ENCODE measurements around the gene MYO5A. TPM values are rescaled to one million over a fixed set of nuclear protein-coding genes. Genes with fewer than 3 reads are reported as not detected.

MYO5A gene
- total RNA-seq, 1 experiment from 2014 or later, result 21.8 TPM

- H4K5ac ChIP-seq (ENCODE audit: insufficient read length, low read depth, low read length), result peak within 1 kb of the TSS; percentile 92
- H4K91ac ChIP-seq (ENCODE audit: insufficient read length, low read depth, low read length), result no peak within 1 kb of the TSS
- peak; percentile 97 for DNase-seq
- H3K4me3 Mint-ChIP-seq, result peak within 1 kb of the TSS; percentile 97
- H4K8ac ChIP-seq (replicated peaks; ENCODE audit: insufficient read length, low read depth, low read length), result no peak within 1 kb of the TSS
- H2BK5ac ChIP-seq (ENCODE audit: insufficient read length, low read length), result peak within 1 kb of the TSS; percentile 41
- peaks cover 43% of the 10 kb centered on the region for H3K79me2 ChIP-seq (ENCODE audit: insufficient read depth, low read length)
- H2BK20ac ChIP-seq (ENCODE audit: low read depth, low read length, poor library complexity, severe bottlenecking), result no peak within 1 kb of the TSS
- H3K9ac ChIP-seq (ENCODE audit: extremely low read depth, insufficient read length, low read length), result peak within 1 kb of the TSS; percentile 99
- H3K27ac Mint-ChIP-seq, result peak within 1 kb of the TSS; percentile 98 to 100 (median 99)
- H3K14ac ChIP-seq (ENCODE audit: insufficient read depth, low read length), result peak within 1 kb of the TSS; percentile 98
- no peaks in the 10 kb centered on the region for H3K9me3 ChIP-seq (ENCODE audit: control insufficient read depth, low read depth, low read length)
- no CpG with 5 or more reads among the region's 82 CpGs for WGBS (ENCODE audit: extremely low coverage, insufficient read length, low lambda C conversion rate)
- no peak within 1 kb of the TSS for H2BK12ac ChIP-seq (ENCODE audit: insufficient read length, low read depth, low read length)
- H2BK120ac ChIP-seq (ENCODE audit: low read depth, low read length, poor library complexity, severe bottlenecking), result peak within 1 kb of the TSS; percentile 42
- H3K4me1 Mint-ChIP-seq, result peaks cover 24% of the 10 kb centered on the region in 2 experiments
- peak within 1 kb of the TSS; percentile 55; the same call in 1 of the 2 replicates for H3K4ac ChIP-seq (ENCODE audit: low read depth, low read length)
- peak within 1 kb of the TSS; percentile 98 for H2AFZ ChIP-seq (ENCODE audit: low read length)
- H3K56ac ChIP-seq (ENCODE audit: insufficient read length, low read depth, low read length), result peak within 1 kb of the TSS; percentile 88
- no peaks in the 10 kb centered on the region; a peak in 1 of 5 replicates for H3K9me3 Mint-ChIP-seq
- no peaks in the 10 kb centered on the region for H3K79me1 ChIP-seq (ENCODE audit: insufficient read depth, low read depth, low read length, poor library complexity, severe bottlenecking)
- no peak within 1 kb of the TSS for H2BK15ac ChIP-seq (ENCODE audit: low read depth, low read length)
- no peaks in the 10 kb centered on the region for H3K27me3 ChIP-seq (ENCODE audit: insufficient read depth, low read length)
- peak within 1 kb of the TSS; percentile 59 for H3K27ac ChIP-seq (ENCODE audit: insufficient read length, low read depth, low read length)
- no peak within 1 kb of the TSS for H3T11ph ChIP-seq (ENCODE audit: low read length)
- peaks cover 0 to 5% (median 0%) of the 10 kb centered on the region in 3 experiments; a peak in 3 of 7 replicates for H3K36me3 Mint-ChIP-seq (ENCODE audit: insufficient read depth in 1 of 3, low read depth in 3 of 3)
- no peak within 1 kb of the TSS for H3K23ac ChIP-seq (ENCODE audit: insufficient read length, low read depth, low read length)
- no peaks in the 10 kb centered on the region for H4K20me1 ChIP-seq (ENCODE audit: control insufficient read depth, insufficient read depth, insufficient read length)
- peak within 1 kb of the TSS; percentile 91 for H3K4me2 ChIP-seq (ENCODE audit: insufficient read depth, insufficient read length, low read length)
- TF ChIP-seq, protein P1, sequence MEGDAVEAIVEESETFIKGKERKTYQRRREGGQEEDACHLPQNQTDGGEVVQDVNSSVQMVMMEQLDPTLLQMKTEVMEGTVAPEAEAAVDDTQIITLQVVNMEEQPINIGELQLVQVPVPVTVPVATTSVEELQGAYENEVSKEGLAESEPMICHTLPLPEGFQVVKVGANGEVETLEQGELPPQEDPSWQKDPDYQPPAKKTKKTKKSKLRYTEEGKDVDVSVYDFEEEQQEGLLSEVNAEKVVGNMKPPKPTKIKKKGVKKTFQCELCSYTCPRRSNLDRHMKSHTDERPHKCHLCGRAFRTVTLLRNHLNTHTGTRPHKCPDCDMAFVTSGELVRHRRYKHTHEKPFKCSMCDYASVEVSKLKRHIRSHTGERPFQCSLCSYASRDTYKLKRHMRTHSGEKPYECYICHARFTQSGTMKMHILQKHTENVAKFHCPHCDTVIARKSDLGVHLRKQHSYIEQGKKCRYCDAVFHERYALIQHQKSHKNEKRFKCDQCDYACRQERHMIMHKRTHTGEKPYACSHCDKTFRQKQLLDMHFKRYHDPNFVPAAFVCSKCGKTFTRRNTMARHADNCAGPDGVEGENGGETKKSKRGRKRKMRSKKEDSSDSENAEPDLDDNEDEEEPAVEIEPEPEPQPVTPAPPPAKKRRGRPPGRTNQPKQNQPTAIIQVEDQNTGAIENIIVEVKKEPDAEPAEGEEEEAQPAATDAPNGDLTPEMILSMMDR (conservative IDR thresholded peaks at IDR 0.05), result peak; percentile 19; the same call in 2 of the 3 replicates
- H3K27me3 Mint-ChIP-seq (ENCODE audit: low read depth), result no peaks in the 10 kb centered on the region
- H3K23me2 ChIP-seq (ENCODE audit: insufficient read length, low read depth, low read length, poor library complexity, severe bottlenecking), result peaks cover 7% of the 10 kb centered on the region
- no peaks in the 10 kb centered on the region for H3K4me1 ChIP-seq (ENCODE audit: insufficient read depth, low read length)
- peak within 1 kb of the TSS; percentile 4 for H2AK5ac ChIP-seq (ENCODE audit: insufficient read length, low read length)
- peak within 1 kb of the TSS; percentile 95 for H3K18ac ChIP-seq (ENCODE audit: insufficient read length, low read depth, low read length)
Observed at GRCh38 chr15:52568601-52569585, 40.2 kb upstream of the MYO5A start, which contains the start of gene ARPP19. ARPP19 (minus strand) TSS chr15:52569030; CDS start chr15:52568892, 138 bp downstream.
